Activated CD8-positive, alpha-beta memory T cell treated with anti-CD3 and anti-CD28 coated beads for 36 hours (primary cell): ENCODE data around the gene ZNF570. TPM values are rescaled to one million over a fixed set of nuclear protein-coding genes. Genes with fewer than 3 reads are reported as not detected.

Experiments
- CTCF ChIA-PET: fragments of 350-600 bp; sonication (Branson Sonifier 250); formaldehyde crosslinking; loops from one replicate; lab custom pipeline; 2021; ENCODE audit warnings: antibody characterized with exemption; lab: Charles Lee
- POLR2A ChIA-PET: fragments of 350-600 bp; sonication (Branson Sonifier 250); formaldehyde crosslinking; loops from one replicate; lab custom pipeline; 2021; ENCODE audit warnings: antibody characterized with exemption; lab: Charles Lee
- total RNA-seq, 2 experiments: library from RNA; stranded (reverse); gene quantifications; one replicate each; pipeline ENCODE4 v1.2.3, GENCODE V29; 2021

Gene ZNF570
- 1 to 10 TPM; 3.7 to 5.4 TPM for total RNA-seq

DNA sequence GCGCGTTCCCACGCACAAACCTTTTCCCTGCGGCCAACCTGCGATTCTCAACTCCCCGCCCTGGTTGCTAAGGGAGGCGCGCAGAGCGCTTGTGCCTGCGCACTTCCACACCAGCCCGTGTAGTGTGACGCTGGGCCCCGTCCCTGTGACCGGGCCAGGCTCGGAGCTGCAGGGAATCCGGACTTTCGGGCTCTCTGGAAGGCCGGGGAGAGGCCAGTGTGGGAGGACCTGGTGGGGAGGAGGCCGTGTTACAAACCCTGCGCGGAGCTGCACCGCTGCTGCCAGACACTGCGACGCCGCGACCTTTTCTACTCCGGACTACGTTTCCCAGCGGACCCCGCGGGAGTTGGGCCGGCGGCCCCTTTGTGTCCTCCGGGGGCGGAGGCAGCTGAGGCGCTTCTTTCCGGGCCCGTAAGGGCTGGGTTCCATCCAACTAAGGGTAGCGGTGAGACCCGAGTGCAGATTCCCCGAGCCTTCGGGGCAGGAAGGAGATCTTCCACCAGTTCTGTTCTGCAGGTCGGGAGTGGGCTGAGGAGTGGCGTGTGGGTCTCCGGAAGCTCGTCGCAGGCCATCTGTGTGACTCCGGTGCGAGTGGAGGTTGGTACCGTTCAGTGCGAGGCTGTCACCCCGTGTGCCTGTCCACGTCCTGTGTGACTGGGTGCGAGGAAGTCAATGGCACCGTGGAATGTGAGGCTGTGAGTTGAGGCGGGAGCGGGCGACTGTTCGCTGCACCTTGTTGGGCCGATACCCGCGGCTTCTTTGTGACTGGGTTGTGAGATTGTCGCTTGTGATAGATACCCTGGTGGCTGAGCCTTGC, at the start of gene ZNF570:
TSS of gene ZNF570 (plus strand) at position 396 of the 817 bp plus-strand sequence. CDS start 999 bp downstream, outside the sequence.
- ChIA-PET CTCF (interaction anchor here (1.0 kb wide), 1 partner anchor 98 kb away, joined by 3 read pairs; the partner anchor contains the start of gene ZNF527), POLR2A (interaction anchor here (0.9 to 1.1 kb wide), 3 partner anchors 37 to 152 kb away, joined by 3 to 6 read pairs (median 3); partner anchors contain the start of genes ZNF540, ZNF571 and ZNF793)

DNA sequence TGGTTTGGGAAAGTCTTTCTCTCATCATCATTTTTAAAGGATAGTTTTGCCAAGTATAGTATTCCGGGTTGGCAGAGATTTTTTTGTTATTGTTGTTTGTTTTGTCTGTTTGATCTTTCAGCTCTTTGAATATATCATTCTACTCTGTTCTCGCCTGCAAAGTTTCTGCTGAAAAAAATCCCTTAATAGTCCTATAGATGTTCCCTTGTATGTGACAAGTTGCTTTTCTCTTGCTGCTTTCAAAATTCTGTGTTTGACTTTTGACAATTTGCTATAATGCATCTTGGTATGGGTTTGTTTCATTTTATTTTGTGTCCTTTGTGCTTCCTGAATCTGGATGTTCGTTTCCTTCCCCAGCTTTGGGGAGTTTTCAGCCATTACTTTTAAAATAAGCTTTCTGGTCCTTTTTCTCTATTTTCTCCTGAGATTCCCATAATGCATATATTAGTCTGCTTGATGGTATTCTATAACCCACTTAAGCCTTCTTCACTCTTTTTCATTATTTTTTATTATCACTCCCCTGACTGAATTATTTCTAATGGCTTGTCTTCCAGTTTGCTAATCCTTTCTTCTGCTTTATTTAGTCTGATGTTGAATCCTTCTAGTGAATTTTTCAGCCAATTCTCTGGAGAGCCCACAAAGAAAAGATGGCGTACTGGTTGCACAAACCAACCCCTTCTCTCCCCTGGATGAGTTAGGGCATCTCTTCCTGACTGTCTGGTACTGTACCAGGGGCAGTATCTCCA, 16.5 kb upstream of the ZNF570 start:
- ChIA-PET POLR2A (no interaction called here), CTCF (no interaction called here)

DNA sequence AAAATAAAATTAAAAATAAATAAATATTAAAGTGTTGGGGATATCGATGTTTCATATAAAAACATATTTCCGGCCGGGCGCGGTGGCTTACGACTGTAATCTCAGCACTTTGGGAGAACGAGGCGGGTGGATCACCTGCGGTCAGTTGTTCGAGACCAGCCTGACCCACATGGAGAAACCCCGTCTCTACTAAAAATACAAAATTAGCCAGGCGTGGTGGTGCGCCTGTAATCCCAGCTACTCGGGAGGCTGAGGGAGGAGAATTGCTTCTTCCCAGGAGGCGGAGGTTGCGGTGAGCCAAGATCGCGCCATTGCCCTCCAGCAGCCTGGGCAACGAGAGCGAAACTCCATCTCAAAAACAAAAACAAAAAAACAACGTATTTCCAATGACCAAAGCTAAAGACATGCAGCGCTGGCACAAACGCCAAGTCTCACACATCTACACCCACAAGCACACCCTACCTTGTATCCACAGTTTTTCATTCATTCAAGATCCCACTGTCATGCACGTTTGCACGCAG, 2.8 kb upstream of the ZNF570 start:
- ChIA-PET CTCF (no interaction called here), POLR2A (interaction anchor here (0.6 to 1.8 kb wide), 3 partner anchors 40 to 392 kb away, joined by 5 to 9 read pairs (median 6); partner anchors contain the start of genes ZNF527 and ZNF793)

DNA sequence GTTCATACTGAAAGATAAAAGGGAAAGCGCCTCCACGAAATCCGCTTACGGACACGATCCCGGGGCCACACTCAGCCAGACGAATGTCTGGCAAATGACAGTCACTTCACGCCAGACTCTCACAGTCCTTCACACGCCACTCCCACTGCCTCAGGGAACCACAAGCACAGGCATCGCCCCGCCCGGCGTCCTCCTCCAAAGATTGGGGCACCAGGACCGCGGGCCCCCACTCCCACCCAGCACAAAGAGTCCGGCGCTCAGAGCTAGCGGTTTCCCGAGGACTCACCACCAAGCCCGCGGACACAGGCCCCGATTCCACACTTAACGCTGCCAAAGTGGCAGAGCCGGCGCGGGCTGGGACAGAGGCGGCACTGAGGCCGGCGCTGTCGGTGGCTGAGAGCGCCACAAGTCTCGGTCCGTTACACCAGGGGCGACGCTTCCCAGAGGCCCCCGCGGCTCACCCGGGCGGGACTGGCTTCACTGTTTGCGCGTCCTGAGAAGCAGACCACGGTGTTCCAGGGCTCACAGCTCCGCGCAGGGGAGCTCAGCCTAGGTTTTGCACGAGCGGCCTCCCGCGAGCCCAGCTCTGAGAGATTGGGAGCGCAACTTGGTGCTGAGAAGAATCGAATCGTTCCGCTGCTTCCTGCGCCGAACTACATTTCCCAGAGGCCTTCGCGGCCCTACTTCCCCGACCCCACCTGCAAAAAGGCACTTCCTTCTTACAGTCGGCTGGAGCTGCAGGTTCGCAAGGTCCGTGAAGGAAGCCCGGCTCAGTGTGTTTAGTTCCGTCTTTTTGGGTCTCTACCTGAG, 2.2 kb upstream of the ZNF570 start, which contains the start of gene ZNF569:
TSS of gene ZNF569 (minus strand) at position 647 of the 810 bp plus-strand sequence. CDS start 22,523 bp downstream, outside the sequence.
- POLR2A ChIA-PET: interaction anchor here (0.6 to 1.8 kb wide), 5 partner anchors 39 to 939 kb away, joined by 3 to 9 read pairs (median 5); partner anchors contain the start of genes ZFP30, ZNF527, ZNF540 and ZNF571

DNA sequence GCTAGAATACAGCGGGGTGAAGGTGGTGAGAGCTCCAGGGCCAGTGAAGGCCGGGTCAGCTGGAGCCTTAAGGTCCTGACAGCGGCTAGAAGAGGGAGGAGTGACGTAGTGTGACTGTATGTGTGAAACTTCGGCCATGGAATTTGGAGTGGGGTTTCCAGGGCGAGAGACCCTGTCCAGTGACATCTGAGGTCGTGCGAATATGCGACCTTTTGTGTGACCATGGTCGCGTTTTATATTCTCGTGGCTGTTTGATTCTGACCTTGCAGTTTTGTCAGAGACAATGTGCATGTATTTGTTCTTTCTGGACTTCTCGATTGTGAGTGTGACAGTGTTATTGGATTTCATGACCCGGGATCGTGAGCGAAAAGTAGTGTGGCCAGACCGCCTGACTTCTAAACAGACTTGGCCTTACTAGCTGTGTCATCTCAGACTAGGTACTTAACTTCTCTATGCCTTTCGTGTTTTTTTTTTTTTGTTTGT, 1.5 kb upstream of the ZNF570 start:
- CTCF ChIA-PET: interaction anchor here (0.6 to 1.4 kb wide), 3 partner anchors 97 to 1305 kb away, joined by 3 to 4 read pairs (median 4); partner anchors contain the start of genes ZNF527, ZNF540 and ZNF571
- POLR2A ChIA-PET: interaction anchor here (0.6 to 1.8 kb wide), 5 partner anchors 38 to 940 kb away, joined by 3 to 9 read pairs (median 5); partner anchors contain the start of genes ZFP30, ZNF527, ZNF540 and ZNF571

More for the DNA sequence above, 2.2 kb upstream of the ZNF570 start, which contains the start of gene ZNF569:
- CTCF ChIA-PET: interaction anchor here (0.6 to 1.4 kb wide), 3 partner anchors 96 to 1305 kb away, joined by 3 to 4 read pairs (median 4); partner anchors contain the start of genes ZNF527, ZNF540 and ZNF571

- POLR2A ChIA-PET: interaction anchor here (0.6 kb wide), 1 partner anchor 309 kb away, joined by 3 read pairs; the partner anchor contains the start of gene ZNF573
These were observed 1.1 kb downstream of the ZNF570 start for GRCh38 chr19:37470216-37470615.

DNA sequence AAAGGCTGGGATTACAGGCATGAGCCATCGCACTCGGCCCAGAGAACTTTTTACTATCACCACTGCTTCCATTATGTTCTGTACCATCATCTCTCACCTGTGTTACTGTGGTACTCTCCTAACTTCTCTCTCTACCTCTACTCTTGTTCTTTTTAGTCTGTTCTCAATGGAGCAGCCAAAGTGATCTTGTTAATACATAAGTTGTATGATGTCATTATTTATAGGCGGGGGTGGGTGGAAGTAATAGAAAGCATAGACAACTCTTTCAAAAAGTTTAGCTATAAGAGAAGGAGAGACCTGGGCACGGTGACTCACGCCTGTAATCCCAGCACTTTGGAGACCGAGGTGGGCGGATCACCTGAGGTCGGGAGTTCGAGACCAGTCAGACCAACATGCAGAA, 3.0 kb downstream of the ZNF570 start:
- ChIA-PET POLR2A (no interaction called here), CTCF (no interaction called here)

More at GRCh38 chr19:37470216-37470615, 1.1 kb downstream of the ZNF570 start:
- CTCF ChIA-PET: interaction anchor here (0.7 kb wide), 1 partner anchor 292 kb away, joined by 3 read pairs; no protein-coding TSS in a partner anchor

DNA sequence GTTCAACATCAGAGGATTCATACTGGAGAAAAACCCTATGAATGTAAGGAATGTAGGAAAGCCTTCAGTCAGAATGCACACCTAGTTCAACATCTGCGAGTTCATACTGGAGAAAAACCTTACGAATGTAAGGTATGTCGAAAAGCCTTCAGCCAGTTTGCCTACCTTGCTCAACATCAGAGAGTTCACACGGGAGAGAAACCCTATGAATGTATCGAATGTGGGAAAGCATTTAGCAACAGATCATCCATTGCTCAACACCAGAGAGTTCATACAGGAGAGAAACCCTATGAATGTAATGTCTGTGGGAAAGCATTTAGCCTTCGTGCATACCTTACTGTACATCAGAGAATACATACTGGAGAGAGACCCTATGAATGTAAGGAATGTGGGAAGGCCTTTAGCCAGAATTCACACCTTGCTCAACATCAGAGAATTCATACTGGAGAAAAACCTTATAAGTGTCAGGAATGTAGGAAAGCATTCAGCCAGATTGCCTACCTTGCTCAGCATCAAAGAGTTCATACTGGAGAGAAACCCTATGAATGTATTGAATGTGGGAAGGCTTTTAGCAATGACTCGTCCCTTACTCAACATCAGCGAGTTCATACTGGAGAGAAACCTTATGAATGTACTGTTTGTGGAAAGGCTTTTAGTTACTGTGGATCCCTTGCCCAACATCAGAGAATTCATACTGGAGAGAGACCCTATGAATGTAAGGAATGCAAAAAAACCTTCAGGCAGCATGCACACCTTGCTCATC, 15.4 kb downstream of the ZNF570 start:
- POLR2A ChIA-PET: no interaction called here
- CTCF ChIA-PET: no interaction called here

DNA sequence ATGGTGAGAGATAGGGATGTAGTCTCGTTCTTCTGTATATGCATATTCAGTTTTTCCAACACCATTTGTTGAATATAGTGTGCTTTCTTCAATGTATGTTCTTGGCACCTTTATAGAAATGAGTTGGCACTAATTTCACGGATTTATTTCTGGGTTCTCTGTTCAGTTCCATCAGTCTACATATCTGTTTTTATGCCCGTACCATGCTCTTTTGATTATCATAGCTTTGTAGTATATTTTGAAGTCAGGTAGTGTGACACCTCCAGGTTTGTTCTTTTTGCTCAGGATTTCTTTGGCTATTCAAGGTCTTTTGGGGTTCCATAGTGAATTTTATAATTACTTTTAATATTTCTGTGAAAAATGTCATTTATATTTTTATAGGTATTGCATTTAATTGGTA, 23.1 kb downstream of the ZNF570 start:
- CTCF ChIA-PET: no interaction called here
- POLR2A ChIA-PET: no interaction called here

- CTCF ChIA-PET: interaction anchor here (0.7 kb wide), 1 partner anchor 189 kb away, joined by 3 read pairs; no protein-coding TSS in a partner anchor
- POLR2A ChIA-PET: interaction anchor here (1.0 to 1.6 kb wide), 6 partner anchors 37 to 186 kb away, joined by 4 to 11 read pairs (median 6); partner anchors contain the start of genes ZNF527, ZNF540, ZNF569 and ZNF570
These were observed 36.8 kb downstream of the ZNF570 start for GRCh38 chr19:37505958-37506386.

GRCh38 chr19:37506387-37507166, 37.4 kb downstream of the ZNF570 start, which contains the start of gene ZNF793:
Gene ZNF793, plus strand, starts transcription at chr19:37506939. Its CDS starts 16,501 bp downstream, at chr19:37523440.
- CTCF ChIA-PET: interaction anchor here (0.7 kb wide), 1 partner anchor 189 kb away, joined by 3 read pairs; no protein-coding TSS in a partner anchor
- POLR2A ChIA-PET: interaction anchor here (0.8 to 1.6 kb wide), 7 partner anchors 37 to 186 kb away, joined by 3 to 11 read pairs (median 5); partner anchors contain the start of genes ZNF527, ZNF540, ZNF569 and ZNF570

- POLR2A ChIA-PET: interaction anchor here (0.8 to 1.6 kb wide), 6 partner anchors 38 to 185 kb away, joined by 3 to 11 read pairs (median 4); partner anchors contain the start of genes ZNF527, ZNF540, ZNF570 and ZNF571
- CTCF ChIA-PET: no interaction called here
These were observed 38.0 kb downstream of the ZNF570 start for GRCh38 chr19:37507167-37507464.

- POLR2A ChIA-PET: no interaction called here
- CTCF ChIA-PET: no interaction called here
These were observed 42.0 kb downstream of the ZNF570 start for GRCh38 chr19:37511186-37511585.

DNA sequence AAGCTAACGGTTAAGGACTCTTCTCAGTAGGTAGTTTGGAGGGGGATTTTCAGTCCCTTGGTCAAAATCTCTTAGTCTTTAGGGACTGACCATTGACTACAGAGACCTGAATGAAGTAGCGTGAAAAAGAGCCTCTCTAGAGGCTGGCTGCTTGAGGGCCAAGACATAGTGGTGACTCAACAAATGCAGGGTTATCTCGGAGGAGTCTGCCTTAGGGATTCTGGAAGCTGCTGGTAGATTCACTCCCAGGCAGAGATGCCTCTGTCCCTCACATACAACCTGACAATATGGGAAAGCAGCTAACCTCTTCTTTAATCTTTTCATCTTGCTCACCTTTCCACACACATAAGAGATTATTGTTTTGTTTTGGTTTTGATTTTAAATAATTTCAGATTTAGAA, 42.7 kb downstream of the ZNF570 start:
- ChIA-PET POLR2A (no interaction called here), CTCF (no interaction called here)

DNA sequence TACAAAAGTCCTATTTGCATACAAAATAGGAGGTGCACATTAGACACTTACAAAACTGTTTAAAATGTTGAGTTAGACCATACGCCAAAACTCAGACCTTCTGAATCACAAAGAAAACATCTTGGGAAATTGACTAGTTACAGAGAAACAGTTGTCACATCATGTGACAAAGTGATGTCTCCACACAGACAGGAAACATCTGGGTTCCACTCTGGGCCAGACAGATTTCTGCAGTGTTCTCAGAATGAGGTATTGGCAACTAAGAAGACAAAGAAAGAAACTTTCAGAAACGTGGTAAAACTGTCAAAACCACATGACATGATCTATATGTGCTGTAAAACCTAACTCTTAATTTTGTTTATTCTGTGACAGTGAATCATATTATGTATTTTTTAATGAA, 44.2 kb downstream of the ZNF570 start:
- POLR2A ChIA-PET: no interaction called here
- CTCF ChIA-PET: no interaction called here

GRCh38 chr19:37519890-37520289, 50.7 kb downstream of the ZNF570 start:
- ChIA-PET POLR2A (no interaction called here), CTCF (interaction anchor here (0.6 kb wide), 1 partner anchor 211 kb away, joined by 3 read pairs; no protein-coding TSS in a partner anchor)
